ENCODE data around the gene SUSD3. TPM values are rescaled to one million over a fixed set of nuclear protein-coding genes. Genes with fewer than 3 reads are reported as not detected.

The SUSD3 gene
- total RNA-seq, 2 donors from 2014 or later: 1.6 to 2.4 TPM

DNA sequence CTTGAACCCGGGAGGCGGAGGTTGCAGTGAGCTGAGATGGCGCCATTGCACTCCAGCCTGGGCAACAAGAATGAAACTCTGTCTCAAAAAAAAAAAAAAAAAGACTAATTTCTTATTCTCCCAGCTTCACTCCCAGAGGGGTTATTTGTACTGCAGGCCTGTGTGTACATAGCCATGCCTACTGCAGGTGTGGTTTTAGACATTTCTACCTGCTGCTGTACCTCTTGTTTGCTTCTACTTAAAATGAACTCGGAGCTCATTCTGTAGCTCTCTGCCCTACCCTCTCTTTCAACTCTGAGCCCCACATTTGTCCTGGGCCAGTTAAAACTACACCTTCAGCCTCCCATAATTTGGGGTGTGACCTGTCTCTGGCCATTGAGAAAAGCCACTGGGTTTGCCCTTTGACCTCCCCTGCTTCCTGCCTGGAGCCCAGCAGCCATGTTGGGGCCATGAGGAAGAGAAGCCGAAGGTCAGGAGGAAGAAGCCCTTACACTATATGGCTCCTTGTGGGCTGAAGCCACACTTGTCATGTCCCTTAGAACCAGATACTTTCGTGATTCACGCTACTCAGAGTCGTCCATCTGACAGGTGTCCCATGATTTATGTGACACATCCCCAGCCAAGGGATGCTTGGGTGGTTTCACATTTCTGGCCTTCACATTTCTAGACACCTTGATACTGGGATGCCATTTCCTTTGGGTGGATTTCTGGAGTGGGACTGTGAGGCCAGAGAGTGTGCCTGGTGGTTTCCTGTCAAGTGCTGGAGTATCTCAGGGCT, 28.1 kb downstream of the SUSD3 start:
- intact Hi-C loops (cut with DNase I): no loop called here
- DNase-seq (no peak), ATAC-seq (no peak)

- no peak for DNase-seq
- intact Hi-C loops (cut with DNase I): no loop called here
- no peak for ATAC-seq
These were observed 29.6 kb downstream of the SUSD3 start for GRCh38 chr9:93087971-93088655.

DNA sequence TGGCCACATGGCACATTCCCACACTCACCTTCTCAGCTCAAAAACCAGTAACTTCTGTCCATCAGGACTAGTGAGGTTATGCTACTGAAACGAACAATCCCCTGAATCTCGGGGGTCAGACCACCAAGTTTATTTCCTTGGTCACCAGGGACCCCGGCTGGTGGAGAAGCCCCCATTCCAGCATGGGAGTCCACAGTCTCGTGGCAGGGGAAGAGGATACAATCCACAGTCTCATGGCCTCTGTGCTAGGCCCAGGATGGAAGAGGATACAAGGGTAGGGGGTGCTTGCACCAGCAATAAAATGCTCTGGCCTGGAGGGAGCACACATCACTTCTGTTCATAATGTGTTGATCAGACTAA, 30.1 kb downstream of the SUSD3 start:
- DNase-seq: no peak
- intact Hi-C loops (cut with DNase I): no loop called here
- ATAC-seq: no peak

GRCh38 chr9:93089024-93089423, 30.5 kb downstream of the SUSD3 start:
- no peak for DNase-seq
- ATAC-seq: no peak
- intact Hi-C loops (cut with DNase I): no loop called here

GRCh38 chr9:93089481-93089991, 31.0 kb downstream of the SUSD3 start:
- intact Hi-C loops (cut with DNase I): no loop called here
- ATAC-seq (no peak), DNase-seq (no peak)

DNA sequence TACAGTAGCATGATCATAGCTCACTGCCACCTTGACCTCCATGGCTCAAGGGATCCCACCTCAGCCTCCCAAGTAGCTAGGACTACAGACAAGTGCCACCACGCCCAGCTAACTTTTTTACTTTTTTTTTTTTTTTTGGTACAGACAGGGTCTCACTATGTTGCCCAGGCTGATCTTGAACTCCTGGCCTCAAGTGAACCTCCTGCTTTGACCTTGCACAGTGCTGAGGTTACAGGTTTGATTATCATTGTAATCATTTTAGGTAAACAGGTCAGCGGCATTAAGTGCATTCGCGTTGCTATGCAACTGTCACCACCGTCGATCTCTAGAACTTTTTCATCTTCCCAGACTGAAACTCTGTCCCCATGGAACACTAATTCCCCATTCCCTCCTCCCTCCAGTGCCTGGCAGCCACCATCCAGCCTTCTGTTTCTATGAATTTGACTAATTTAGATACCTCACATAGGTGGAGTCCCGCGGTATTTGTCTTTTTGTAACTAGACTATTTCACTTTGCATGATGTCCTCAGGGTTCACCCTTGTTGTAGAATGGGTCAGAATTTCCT, 31.7 kb downstream of the SUSD3 start:
- intact Hi-C loops (cut with DNase I): no loop called here
- no peak for ATAC-seq
- no peak for DNase-seq

DNA sequence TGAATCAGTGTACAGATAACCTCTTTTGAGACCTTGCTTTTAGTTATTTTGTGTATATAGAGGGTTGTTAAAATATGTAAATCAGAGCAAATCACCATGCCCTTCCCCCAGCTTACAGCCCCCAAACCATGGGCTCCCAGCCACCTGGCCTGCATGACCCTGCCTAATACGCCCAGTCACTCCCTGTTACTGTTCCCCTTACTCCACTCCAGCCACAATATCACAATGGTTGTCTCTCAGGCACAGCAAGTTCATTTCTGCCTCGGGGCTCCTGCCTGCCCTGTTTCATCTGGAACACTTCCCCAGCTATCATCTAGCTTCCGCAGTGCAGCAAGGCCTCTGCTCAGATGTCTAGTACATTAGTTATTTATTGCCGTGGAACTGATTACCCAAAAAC, 32.6 kb downstream of the SUSD3 start:
- ATAC-seq (no peak), DNase-seq (no peak)
- intact Hi-C loops (cut with DNase I): no loop called here

- intact Hi-C loops (cut with DNase I): no loop called here
- no peak for DNase-seq
- ATAC-seq: no peak
These were observed 33.1 kb downstream of the SUSD3 start for GRCh38 chr9:93091453-93092081.

- no peak for DNase-seq
- intact Hi-C loops (cut with DNase I): no loop called here
- no peak for ATAC-seq
These were observed 33.9 kb downstream of the SUSD3 start for GRCh38 chr9:93092251-93092991.

GRCh38 chr9:93093127-93093876, 34.8 kb downstream of the SUSD3 start:
- intact Hi-C loops (cut with DNase I): no loop called here
- no peak for DNase-seq
- no peak for ATAC-seq

DNA sequence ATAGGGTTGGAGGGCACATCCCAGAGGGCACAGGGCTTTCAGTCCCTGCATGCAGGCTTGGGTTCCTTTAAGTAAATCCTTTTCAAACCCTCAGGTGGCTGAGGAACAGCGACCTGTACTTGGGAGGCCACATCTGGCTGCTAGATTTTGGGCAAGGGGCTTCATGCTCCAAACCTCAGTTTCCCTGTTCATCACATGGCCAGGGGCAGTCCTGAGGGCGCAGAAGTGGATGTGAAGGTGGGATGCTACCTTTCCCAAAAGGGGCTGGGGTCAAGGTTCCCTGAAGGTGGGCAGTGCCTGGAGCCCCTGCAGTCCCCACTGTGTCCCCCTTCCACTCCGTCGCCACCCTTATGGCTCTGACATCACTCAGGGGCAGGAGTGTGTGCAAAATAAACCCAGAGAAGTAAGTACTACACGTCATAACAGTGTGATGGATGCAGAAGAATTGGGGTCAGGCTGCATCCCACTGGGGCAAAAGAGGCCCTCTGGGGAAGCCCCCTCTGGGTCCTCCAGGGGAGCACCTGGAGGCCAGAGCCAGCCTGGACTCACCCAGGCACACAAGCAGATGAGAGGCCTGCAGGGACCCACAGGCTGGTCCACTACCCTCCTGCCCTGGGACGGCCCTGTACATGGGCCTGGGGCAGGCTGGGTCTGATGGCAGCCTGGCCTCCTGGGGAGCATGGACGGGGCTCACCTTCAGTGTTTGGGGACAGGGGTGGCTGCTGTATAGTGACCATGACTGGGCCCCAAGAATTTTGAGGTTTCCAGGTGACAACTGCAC, 35.6 kb downstream of the SUSD3 start:
- no peak for ATAC-seq
- no peak for DNase-seq
- intact Hi-C loops (cut with DNase I): no loop called here

GRCh38 chr9:93094658-93095204, 36.2 kb downstream of the SUSD3 start:
- peak; percentile 67 for DNase-seq
- intact Hi-C loops (cut with DNase I): no loop called here
- no peak for ATAC-seq

GRCh38 chr9:93095205-93096130, 37.0 kb downstream of the SUSD3 start:
- DNase-seq (peak; percentile 100), ATAC-seq (peak; percentile 86 to 88)
- intact Hi-C loops (cut with DNase I): no loop called here

DNA sequence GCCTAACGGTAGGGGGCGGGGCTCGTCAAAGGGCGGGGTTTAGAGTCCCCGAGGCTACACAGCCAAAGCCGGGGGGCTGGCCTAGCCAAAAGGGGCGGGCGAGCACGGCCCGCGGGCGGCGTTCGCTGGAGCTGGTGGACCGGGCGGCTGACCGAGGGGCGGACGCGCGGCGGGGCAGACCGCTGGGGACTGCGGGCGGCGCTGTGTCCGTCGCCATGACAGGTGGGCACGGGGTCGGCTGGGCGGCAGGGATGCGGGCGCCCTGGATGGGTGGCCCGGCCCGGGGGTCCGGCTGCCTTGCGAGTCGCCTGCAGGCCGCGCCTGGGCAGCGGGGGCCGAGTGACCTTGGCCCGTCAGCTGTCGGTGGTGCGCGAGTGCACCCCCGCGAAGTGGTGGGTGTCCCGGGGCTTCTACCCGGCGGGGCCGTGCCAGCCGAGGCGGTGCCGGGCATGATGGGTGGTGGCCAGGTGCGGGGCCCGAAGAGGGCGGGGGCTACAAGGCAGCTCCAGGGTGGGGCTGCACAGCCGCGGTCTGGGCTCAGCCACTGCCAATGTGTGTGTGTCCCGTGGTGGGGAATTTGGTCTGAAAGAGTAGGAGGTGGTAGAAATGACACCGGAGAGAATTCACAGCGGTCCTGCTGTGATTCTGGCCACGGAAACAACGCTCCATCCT, 37.8 kb downstream of the SUSD3 start, which contains the start of gene CARD19:
CARD19 (plus strand) TSS at position 87 of the 672 bp plus-strand sequence; CDS start at position 216, 129 bp downstream.
- intact Hi-C loops (cut with DNase I): no loop called here
- ATAC-seq (peak; percentile 15 to 16), DNase-seq (peak; percentile 64)

DNA sequence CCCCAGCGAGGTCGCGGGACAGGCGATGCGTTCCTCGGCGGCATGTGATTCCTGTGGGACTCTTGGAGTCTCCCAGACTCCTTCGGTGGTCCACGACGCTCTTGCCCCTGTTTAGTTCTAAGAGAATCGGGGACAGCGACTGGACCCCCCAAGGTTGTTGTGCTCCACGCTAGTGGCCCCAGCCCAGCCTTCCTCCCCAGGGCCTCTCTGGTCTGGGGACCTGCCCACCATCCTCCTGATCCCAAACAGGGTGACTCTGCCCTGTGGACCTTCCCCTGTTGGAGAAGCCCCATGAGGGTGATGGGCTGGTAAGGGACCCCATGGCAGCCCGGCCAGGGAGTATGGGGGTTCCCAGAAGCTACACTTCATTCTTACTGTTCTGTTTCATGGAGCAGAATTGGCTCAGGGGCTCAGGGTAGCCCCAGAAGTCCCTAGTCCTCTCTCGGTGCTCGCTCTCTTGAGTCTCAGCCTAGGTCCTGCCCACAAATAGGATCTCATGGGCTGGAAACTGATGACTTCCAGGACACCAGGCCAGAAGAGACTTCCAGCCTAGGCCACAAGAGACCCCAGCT, 38.4 kb downstream of the SUSD3 start:
- no peak for DNase-seq
- intact Hi-C loops (cut with DNase I): no loop called here
- no peak for ATAC-seq
